Activated naive CD8-positive, alpha-beta T cell treated with anti-CD3 and anti-CD28 coated beads for 36 hours (primary cell): ENCODE measurements around the gene ANKRA2. TPM values are rescaled to one million over a fixed set of nuclear protein-coding genes. Genes with fewer than 3 reads are reported as not detected.
"Not testable (repeated sequence)": the region's sequence is repeated elsewhere in the genome, so short reads cannot be mapped to it uniquely, and the experiment has no call there.

Source experiments
- DNase-seq: peaks from one replicate; pipeline ENCODE4 v3.0.0; 2021
- H3K27ac Mint-ChIP-seq: one replicate; pipeline ENCODE4 v1.8.0; 2022; ENCODE audit warnings: mild to moderate bottlenecking, moderate library complexity, mixed read lengths
- H3K27me3 Mint-ChIP-seq: one replicate; pipeline ENCODE4 v1.8.0; 2022; ENCODE audit warnings: mild to moderate bottlenecking, mixed read lengths
- H3K36me3 Mint-ChIP-seq: one replicate; pipeline ENCODE4 v1.8.0; 2021; ENCODE audit warnings: mild to moderate bottlenecking, mixed read lengths
- H3K4me1 Mint-ChIP-seq: one replicate; pipeline ENCODE4 v1.8.0; 2021; ENCODE audit warnings: mixed read lengths
- H3K4me3 Mint-ChIP-seq: one replicate; pipeline ENCODE4 v1.8.0; 2022; ENCODE audit warnings: mild to moderate bottlenecking, moderate library complexity, mixed read lengths
- H3K9me3 Mint-ChIP-seq: one replicate; pipeline ENCODE4 v1.8.0; 2022; ENCODE audit warnings: mixed read lengths
- total RNA-seq, 2 experiments: library from RNA; stranded (reverse); gene quantifications; one replicate each; pipeline ENCODE4 v1.2.3, GENCODE V29; 2021

Gene ANKRA2
- total RNA-seq, 2 experiments from 2014 or later = 14.3 to 15.6 TPM

GRCh38 chr5:73532195-73532594 is 33.2 kb downstream of the ANKRA2 start:
- no peaks in the 10 kb centered on the region for H3K36me3 Mint-ChIP-seq
- H3K27ac Mint-ChIP-seq = no peak overlapping the region
- DNase-seq = no peak
- no peak overlapping the region for H3K4me3 Mint-ChIP-seq
- H3K27me3 Mint-ChIP-seq = peaks cover 17% of the 10 kb centered on the region
- peaks cover 3% of the 10 kb centered on the region for H3K4me1 Mint-ChIP-seq
- H3K9me3 Mint-ChIP-seq = no peaks in the 10 kb centered on the region

GRCh38 chr5:73531356-73531755 is 34.1 kb downstream of the ANKRA2 start:
- no peaks in the 10 kb centered on the region for H3K9me3 Mint-ChIP-seq
- H3K27ac Mint-ChIP-seq = no peak overlapping the region
- H3K4me1 Mint-ChIP-seq = no peaks in the 10 kb centered on the region
- no peak for DNase-seq
- H3K4me3 Mint-ChIP-seq = no peak overlapping the region
- H3K27me3 Mint-ChIP-seq = peaks cover 17% of the 10 kb centered on the region
- no peaks in the 10 kb centered on the region for H3K36me3 Mint-ChIP-seq

- Mint-ChIP-seq H3K4me3 (no peak overlapping the region), H3K36me3 (no peaks in the 10 kb centered on the region), H3K4me1 (no peaks in the 10 kb centered on the region), H3K27me3 (peaks cover 17% of the 10 kb centered on the region), H3K27ac (no peak overlapping the region), H3K9me3 (no peaks in the 10 kb centered on the region)
- no peak for DNase-seq
Measured at GRCh38 chr5:73529081-73529480, 36.4 kb downstream of the ANKRA2 start.

GRCh38 chr5:73528248-73528647 is 37.2 kb downstream of the ANKRA2 start:
- H3K27me3 Mint-ChIP-seq = peaks cover 17% of the 10 kb centered on the region
- H3K9me3 Mint-ChIP-seq = no peaks in the 10 kb centered on the region
- no peaks in the 10 kb centered on the region for H3K36me3 Mint-ChIP-seq
- no peaks in the 10 kb centered on the region for H3K4me1 Mint-ChIP-seq
- H3K4me3 Mint-ChIP-seq = no peak overlapping the region
- no peak overlapping the region for H3K27ac Mint-ChIP-seq
- no peak for DNase-seq

GRCh38 chr5:73525606-73526203 is 39.7 kb downstream of the ANKRA2 start:
- Mint-ChIP-seq H3K4me3 (no peak overlapping the region), H3K9me3 (no peaks in the 10 kb centered on the region), H3K36me3 (no peaks in the 10 kb centered on the region), H3K4me1 (no peaks in the 10 kb centered on the region), H3K27ac (no peak overlapping the region), H3K27me3 (peaks cover 4% of the 10 kb centered on the region)
- no peak for DNase-seq

GRCh38 chr5:73523861-73524260 is 41.6 kb downstream of the ANKRA2 start:
- no peaks in the 10 kb centered on the region for H3K9me3 Mint-ChIP-seq
- peaks cover 4% of the 10 kb centered on the region for H3K27me3 Mint-ChIP-seq
- peaks cover 1% of the 10 kb centered on the region for H3K4me1 Mint-ChIP-seq
- H3K27ac Mint-ChIP-seq = no peak overlapping the region
- H3K4me3 Mint-ChIP-seq = no peak overlapping the region
- H3K36me3 Mint-ChIP-seq = no peaks in the 10 kb centered on the region
- DNase-seq = no peak

GRCh38 chr5:73522989-73523388 is 42.5 kb downstream of the ANKRA2 start:
- no peak overlapping the region for H3K4me3 Mint-ChIP-seq
- H3K27ac Mint-ChIP-seq = no peak overlapping the region
- H3K4me1 Mint-ChIP-seq = peaks cover 1% of the 10 kb centered on the region
- H3K9me3 Mint-ChIP-seq = no peaks in the 10 kb centered on the region
- H3K27me3 Mint-ChIP-seq = peaks cover 4% of the 10 kb centered on the region
- H3K36me3 Mint-ChIP-seq = no peaks in the 10 kb centered on the region
- no peak for DNase-seq

GRCh38 chr5:73519531-73520283 is 45.7 kb downstream of the ANKRA2 start:
- Mint-ChIP-seq H3K27ac (no peak overlapping the region), H3K4me1 (peaks cover 1% of the 10 kb centered on the region), H3K27me3 (no peaks in the 10 kb centered on the region), H3K9me3 (no peaks in the 10 kb centered on the region), H3K36me3 (no peaks in the 10 kb centered on the region), H3K4me3 (peak overlapping the region; percentile 61)
- DNase-seq = peak; percentile 67

GRCh38 chr5:73515232-73515631 is 50.2 kb downstream of the ANKRA2 start:
- no peak overlapping the region for H3K27ac Mint-ChIP-seq
- no peak for DNase-seq
- peaks cover 1% of the 10 kb centered on the region for H3K4me1 Mint-ChIP-seq
- H3K4me3 Mint-ChIP-seq = no peak overlapping the region
- H3K36me3 Mint-ChIP-seq = no peaks in the 10 kb centered on the region
- no peaks in the 10 kb centered on the region for H3K9me3 Mint-ChIP-seq
- H3K27me3 Mint-ChIP-seq = no peaks in the 10 kb centered on the region

- H3K9me3 Mint-ChIP-seq = no peaks in the 10 kb centered on the region
- no peak overlapping the region for H3K27ac Mint-ChIP-seq
- no peak overlapping the region for H3K4me3 Mint-ChIP-seq
- no peak for DNase-seq
- no peaks in the 10 kb centered on the region for H3K27me3 Mint-ChIP-seq
- H3K4me1 Mint-ChIP-seq = no peaks in the 10 kb centered on the region
- no peaks in the 10 kb centered on the region for H3K36me3 Mint-ChIP-seq
Measured at GRCh38 chr5:73514418-73514817, 51.0 kb downstream of the ANKRA2 start.

- no peaks in the 10 kb centered on the region for H3K36me3 Mint-ChIP-seq
- H3K27me3 Mint-ChIP-seq = no peaks in the 10 kb centered on the region
- no peaks in the 10 kb centered on the region for H3K4me1 Mint-ChIP-seq
- no peak for DNase-seq
- H3K4me3 Mint-ChIP-seq = no peak overlapping the region
- H3K27ac Mint-ChIP-seq = no peak overlapping the region
- no peaks in the 10 kb centered on the region for H3K9me3 Mint-ChIP-seq
Measured at GRCh38 chr5:73513996-73514395, 51.4 kb downstream of the ANKRA2 start.

GRCh38 chr5:73508521-73508920 is 56.9 kb downstream of the ANKRA2 start:
- not testable (repeated sequence) for H3K36me3 Mint-ChIP-seq, H3K27me3 Mint-ChIP-seq, H3K4me1 Mint-ChIP-seq, H3K27ac Mint-ChIP-seq, H3K4me3 Mint-ChIP-seq, DNase-seq, H3K9me3 Mint-ChIP-seq

GRCh38 chr5:73507062-73507461 is 58.4 kb downstream of the ANKRA2 start:
- DNase-seq = no peak
- peaks cover 13% of the 10 kb centered on the region for H3K4me1 Mint-ChIP-seq
- H3K4me3 Mint-ChIP-seq = no peak overlapping the region
- no peaks in the 10 kb centered on the region for H3K9me3 Mint-ChIP-seq
- H3K27me3 Mint-ChIP-seq = no peaks in the 10 kb centered on the region
- H3K36me3 Mint-ChIP-seq = peaks cover 21% of the 10 kb centered on the region
- peak overlapping the region; percentile 34 for H3K27ac Mint-ChIP-seq

- peaks cover 14% of the 10 kb centered on the region for H3K4me1 Mint-ChIP-seq
- peak overlapping the region; percentile 10 for H3K27ac Mint-ChIP-seq
- H3K27me3 Mint-ChIP-seq = no peaks in the 10 kb centered on the region
- no peak overlapping the region for H3K4me3 Mint-ChIP-seq
- no peak for DNase-seq
- peaks cover 22% of the 10 kb centered on the region for H3K36me3 Mint-ChIP-seq
- H3K9me3 Mint-ChIP-seq = no peaks in the 10 kb centered on the region
Measured at GRCh38 chr5:73506459-73506955, 58.9 kb downstream of the ANKRA2 start.
